GM12872 (cell line): ENCODE data around the gene TTC21B.

Experiments
- TF ChIP-seq, protein P1 (sequence below): IDR thresholded peaks from 3 replicates; pipeline ENCODE4 v1.5.1; 2011; ENCODE audit warnings: low read depth, mild to moderate bottlenecking, low read length, moderate library complexity; ENCODE audit not compliant: insufficient read depth

TTC21B gene

DNA sequence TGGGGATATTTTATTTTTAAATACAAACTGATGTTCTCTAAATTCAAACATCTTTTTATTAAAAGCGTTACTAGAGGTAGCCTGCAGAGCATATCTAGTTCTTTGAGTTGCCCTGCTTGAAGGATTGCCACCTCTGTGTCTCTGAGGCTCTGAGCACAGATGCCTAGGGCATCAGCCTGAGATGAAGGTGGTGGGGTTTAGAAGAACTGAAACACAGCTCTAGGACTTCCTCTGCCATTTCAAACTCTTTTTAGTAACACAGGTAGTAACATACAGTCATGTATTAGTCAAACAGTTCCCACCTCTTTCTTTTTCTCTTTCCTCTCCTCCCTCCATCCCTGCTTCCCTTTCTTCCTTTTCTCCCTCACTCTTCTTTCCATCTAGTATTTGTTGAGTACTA lies 57.6 kb downstream of the TTC21B start:
- TF ChIP-seq, protein P1, sequence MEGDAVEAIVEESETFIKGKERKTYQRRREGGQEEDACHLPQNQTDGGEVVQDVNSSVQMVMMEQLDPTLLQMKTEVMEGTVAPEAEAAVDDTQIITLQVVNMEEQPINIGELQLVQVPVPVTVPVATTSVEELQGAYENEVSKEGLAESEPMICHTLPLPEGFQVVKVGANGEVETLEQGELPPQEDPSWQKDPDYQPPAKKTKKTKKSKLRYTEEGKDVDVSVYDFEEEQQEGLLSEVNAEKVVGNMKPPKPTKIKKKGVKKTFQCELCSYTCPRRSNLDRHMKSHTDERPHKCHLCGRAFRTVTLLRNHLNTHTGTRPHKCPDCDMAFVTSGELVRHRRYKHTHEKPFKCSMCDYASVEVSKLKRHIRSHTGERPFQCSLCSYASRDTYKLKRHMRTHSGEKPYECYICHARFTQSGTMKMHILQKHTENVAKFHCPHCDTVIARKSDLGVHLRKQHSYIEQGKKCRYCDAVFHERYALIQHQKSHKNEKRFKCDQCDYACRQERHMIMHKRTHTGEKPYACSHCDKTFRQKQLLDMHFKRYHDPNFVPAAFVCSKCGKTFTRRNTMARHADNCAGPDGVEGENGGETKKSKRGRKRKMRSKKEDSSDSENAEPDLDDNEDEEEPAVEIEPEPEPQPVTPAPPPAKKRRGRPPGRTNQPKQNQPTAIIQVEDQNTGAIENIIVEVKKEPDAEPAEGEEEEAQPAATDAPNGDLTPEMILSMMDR: no peak

- TF ChIP-seq, protein P1: no peak
These were observed 60.0 kb downstream of the TTC21B start for GRCh38 chr2:165893556-165893955.

DNA sequence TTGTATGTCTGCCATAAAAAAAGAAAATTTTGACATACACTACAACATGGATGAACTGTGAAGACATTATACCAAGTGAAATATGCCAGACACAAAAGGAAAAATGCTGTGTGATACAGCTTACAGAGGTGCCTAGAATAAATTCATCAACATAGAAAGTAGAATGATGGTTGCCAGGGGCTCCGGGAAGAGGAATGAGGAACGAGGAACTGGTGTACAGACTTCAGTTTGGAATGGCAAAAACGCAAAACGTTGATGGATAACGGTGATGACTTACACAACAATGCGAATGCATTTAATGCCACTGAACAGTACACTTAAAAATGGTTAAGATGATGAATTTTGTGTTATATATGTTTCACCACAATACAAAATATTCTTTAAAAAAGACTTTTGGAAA lies 61.0 kb downstream of the TTC21B start:
- TF ChIP-seq, protein P1: no peak

DNA sequence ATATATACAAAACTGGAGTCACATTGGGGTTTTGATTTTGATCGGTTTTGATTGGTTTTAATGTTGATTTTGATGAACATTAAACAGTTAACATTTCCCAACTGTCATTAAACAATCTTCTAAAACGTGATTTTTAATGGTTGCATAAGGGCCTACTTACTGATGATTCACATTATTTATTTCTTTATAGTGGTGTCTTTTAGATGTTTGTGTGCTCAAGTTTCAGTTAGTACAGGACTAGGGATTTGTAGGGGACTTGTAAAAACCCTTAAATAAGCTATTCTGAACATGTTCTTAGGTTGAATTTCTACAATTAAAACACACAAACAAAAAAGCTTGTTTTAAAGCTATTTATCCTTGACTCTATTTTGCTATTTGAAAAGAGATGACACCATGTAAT lies 61.6 kb downstream of the TTC21B start:
- TF ChIP-seq, protein P1: no peak

DNA sequence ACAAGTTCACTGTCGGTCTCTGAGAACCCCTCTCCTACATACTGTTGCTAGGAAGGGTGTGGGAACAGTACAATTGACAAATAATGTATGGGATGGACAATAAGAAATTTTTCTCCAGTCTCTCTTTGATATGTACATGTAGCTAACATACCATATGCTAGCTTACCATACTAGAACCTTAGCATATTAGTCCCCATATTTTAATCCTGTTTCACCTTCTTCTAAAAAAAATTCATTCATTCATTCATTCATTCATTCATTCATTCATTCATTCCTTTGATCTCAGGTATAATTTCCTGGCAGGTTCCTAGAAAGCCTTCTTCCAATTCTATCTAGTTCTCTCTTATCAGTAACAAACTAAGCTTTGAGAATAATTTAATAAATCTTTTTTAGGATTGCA lies 62.2 kb downstream of the TTC21B start:
- TF ChIP-seq, protein P1: no peak

DNA sequence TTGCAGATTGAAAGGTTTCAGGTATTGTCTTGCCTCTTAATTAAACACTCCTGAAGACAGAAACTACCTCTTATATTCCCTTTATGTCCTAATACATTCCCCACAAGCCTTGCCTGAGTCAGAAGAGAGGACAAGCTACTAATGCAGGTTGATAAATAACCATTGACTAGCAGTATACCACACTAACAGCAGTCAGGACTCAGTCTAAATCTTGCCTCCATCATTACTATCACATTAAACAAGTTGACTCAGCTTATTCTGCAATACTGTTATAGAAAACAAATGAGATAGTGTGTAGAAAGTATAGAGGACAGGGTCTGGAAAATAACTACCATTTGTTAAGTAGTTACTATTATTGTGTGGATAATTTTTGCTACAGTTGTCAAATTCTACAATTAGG lies 63.8 kb downstream of the TTC21B start:
- TF ChIP-seq, protein P1: no peak

DNA sequence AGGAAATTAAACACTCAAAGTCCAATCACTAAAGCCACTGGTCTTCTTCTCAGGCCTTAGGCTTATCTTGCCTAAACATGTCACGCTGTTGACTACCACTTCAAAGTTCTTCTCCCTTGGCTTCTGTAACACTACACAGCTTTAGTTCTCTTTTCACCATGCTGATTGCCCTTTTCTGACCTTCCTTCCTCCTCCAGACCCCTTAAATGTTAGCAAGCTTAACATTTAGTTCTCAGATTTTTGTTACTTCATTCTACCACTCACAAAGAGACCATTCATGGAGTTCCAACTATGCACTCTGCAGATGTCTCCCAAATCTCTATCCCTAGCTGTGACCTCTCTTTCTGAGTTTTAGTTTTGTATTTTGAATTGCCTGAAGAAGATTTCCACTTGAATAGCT lies 64.4 kb downstream of the TTC21B start:
- TF ChIP-seq, protein P1: no peak

- TF ChIP-seq, protein P1: no peak
These were observed 65.4 kb downstream of the TTC21B start for GRCh38 chr2:165888171-165888570.
